HS-27A (cell line): Measurements from ENCODE around the gene SLC50A1.
A peak's percentile ranks its signal among the peaks of the same experiment; 100 is the strongest.
"Not testable (repeated sequence)": the region's sequence is repeated elsewhere in the genome, so short reads cannot be mapped to it uniquely, and the experiment has no call there.

Experiments used
- DNase-seq: peaks from one replicate; pipeline ENCODE4 v3.0.0-alpha.2; 2012; ENCODE audit warnings: low read depth, missing footprints

The SLC50A1 gene

DNA sequence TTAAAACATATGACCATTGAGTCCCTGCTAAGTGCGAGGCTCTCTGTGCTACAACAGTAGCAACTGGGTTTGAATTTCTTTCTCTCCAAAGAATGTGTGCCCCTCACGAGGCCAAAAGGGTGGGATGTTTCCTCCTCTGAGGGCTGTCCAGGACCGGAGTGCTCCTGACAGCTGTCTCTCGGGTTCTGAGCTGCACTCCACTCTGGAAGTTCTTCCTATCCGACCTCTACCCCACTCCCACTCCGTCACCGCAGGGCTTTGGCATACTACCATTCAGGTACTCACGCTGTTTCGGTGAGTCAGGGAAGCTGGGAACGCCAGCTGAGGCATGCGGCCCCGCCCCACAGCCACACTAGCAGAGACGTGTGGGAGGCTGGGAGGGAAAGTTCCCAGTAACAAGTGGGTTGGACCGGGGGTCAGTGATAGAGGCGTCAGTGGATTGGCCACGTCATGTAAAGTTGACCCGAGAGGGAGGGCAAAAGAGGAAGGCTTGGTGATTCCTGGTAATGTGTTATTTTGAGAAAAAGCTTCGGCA, 705 bp upstream of the SLC50A1 start:
- peak; percentile 78 for DNase-seq

DNA sequence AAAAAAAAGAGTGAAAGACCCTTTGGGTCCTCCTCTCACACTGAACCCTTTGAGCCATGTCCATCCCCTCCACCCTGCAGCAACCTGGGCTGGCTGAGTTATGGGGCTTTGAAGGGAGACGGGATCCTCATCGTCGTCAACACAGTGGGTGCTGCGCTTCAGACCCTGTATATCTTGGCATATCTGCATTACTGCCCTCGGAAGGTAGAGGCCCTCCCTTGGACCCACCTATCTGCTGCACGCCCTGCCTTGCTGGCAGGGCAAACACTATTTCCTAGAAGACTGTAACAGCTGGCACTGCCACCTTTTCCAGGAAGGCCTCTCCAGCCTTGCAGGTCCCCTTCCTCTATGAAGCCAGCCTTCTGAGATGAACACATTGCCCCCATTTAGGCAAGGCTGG, 1.1 kb downstream of the SLC50A1 start:
- no peak for DNase-seq

- DNase-seq: no peak
Measured at GRCh38 chr1:155137154-155137949, 1.7 kb downstream of the SLC50A1 start.

DNA sequence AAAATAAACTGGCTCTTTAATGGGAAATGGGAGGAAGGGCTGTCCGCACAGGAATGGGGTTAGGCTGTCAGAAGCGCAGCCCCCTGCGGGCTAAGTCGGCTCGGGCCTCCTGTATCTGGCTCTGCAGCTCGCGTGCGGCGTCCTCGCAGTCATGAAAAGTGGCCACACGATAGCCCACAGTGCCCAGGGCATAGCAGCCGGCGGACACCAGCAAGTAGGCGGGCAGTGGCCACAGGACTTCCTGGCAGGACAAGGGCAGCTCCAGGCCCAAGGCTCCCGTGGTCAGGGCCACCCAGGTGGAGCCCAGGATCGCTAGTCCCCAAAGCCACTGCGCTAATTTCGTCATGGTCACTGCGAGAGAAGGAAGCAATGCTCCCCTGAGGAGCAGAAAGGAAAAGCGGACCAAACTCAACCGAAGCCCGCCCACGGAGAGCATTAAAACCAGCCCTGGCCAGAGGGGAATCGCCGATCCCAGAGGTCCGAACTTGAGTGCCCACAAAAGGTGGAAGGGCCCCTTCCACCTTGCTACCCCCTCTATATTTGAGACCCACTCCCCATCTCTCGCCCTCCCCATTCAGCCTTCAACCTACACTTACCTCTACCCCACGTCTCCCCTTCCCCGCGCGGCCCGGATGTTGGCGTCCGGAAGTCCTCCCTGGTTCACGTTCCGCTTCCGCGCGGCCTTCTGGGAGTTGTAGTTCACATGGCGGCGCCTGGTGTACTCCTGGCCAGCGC, 4.4 kb downstream of the SLC50A1 start, which contains the start of gene DPM3:
DPM3 (minus strand) TSS at position 637 of the 735 bp plus-strand sequence; CDS start at position 346, 291 bp downstream.
- DNase-seq: peak; percentile 40

DNA sequence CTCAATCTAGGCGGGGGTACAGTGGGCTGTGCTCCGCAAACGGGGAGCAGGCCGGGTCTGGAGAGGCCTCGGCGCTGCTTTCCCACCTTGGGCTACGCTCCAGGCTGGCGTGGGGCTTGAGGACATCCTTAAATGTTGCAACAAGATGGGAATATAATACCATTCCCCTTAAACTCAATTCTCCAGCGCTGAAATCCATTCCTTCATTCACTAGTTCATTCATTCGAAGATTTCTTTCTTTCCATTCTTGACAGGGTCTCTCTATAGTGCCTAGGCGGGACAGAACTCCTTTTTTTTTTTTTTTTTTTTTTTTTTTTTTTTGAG, 4.9 kb downstream of the SLC50A1 start:
- no peak for DNase-seq

- DNase-seq: no peak
Measured at GRCh38 chr1:155141749-155142148, 6.1 kb downstream of the SLC50A1 start.

GRCh38 chr1:155145491-155145890, 9.8 kb downstream of the SLC50A1 start:
- no peak for DNase-seq

DNA sequence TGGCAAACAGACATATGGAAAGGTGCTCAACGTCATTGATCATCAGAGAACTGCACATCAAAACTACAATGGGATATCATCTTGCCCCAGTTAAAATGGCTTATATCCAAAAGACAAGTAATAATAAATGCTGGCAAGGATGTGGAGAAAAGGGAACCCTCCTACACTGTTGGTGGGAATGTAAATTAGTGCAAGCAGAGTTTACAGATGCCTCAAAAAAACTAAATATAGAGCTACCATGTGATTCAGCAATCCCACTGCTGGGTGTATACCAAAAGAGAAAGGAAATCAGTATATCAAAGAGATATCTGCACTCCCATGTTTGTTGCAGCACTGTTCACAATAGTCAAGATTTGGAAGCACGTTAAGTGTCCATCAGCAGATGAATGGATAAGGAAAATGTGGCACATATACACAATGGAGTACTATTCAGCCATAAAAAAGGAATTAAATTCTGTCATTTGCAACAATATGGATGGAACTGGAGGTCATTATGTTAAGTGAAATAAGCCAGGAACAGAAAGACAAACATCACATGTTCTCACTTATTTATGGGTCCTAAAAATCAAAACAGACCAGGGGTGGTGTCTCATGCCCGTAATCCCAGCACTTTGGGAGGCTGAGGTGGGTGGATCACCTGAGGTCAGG, 20.5 kb downstream of the SLC50A1 start:
- DNase-seq: not testable (repeated sequence)

DNA sequence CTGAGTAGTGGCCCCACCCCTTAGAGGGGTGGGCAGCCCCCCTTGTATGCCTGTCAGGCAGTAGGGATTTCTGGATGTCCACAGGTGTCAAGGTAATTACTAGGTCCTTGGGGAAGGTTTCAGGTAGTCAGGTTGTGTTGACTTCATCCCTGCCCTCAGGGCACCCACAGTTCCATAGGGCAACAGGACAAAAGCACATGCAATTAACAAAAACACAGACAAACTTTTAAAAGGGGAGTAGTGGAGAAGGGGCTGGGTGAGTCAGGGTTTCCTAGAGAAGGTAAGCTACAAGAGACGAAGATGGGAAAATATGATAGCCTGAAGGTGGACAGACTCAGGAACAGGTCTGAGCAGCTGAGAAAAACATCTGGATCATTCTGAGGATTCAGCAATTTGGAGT, 23.3 kb downstream of the SLC50A1 start:
- DNase-seq: no peak

DNA sequence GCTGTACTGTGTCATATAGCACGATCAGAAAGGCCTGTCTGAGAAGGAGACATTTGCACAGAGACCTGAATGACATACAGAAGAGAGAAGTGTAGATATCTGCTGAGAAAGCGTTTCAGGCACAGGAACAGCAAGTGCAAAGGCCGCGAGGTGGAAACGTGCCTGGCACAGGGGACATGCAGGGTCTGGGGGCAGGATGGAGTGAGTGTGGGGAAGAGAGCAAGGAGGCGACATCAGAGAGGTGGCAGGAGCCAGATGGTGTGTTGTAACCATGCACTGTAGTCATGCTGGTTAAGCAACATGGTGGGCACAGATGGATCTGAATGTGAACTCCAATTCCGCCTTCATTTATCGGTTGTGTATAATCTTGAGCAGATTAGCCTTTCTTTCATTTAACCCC, 24.5 kb downstream of the SLC50A1 start:
- no peak for DNase-seq

DNA sequence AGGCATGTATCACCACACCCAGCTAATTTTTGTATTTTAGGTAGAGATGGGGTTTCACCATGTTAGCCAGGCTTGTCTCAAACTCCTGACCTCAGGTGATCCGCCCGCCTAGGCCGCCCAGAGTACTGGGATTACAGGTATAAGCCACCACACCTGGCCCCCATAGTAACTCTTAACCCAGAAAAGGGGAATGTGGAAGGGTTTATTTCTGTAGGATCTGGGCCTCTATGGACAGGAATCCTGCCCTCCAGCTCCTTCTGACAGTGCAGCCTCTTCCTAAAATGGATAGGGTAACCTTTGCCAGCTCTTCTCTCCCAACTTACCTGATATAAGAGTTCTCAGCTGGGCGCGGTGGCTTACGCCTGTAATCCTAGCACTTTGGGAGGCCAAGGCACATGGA, 27.0 kb downstream of the SLC50A1 start:
- DNase-seq: not testable (repeated sequence)

GRCh38 chr1:155163785-155164184, 28.1 kb downstream of the SLC50A1 start:
- DNase-seq: not testable (repeated sequence)

DNA sequence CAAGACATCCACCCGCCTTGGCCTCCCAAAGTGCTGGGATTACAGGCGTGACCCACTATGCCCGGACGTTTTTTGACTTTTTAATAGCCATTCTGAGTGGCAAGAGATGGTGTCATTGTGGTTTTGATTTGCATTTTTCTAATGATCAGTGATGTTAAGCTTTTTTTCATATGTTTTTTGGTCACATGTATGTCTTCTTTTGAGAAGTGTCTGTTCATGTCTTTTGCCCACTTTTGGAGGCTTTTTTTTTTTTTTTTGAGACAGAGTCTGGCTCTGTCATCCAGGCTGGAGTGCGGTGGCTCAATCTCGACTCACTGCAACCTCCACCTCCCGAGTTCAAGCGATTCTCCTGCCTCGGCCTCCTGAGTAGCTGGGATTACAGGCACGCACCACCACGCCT, 29.0 kb downstream of the SLC50A1 start:
- not testable (repeated sequence) for DNase-seq

- DNase-seq: no peak
Measured at GRCh38 chr1:155166051-155166470, 30.4 kb downstream of the SLC50A1 start.

DNA sequence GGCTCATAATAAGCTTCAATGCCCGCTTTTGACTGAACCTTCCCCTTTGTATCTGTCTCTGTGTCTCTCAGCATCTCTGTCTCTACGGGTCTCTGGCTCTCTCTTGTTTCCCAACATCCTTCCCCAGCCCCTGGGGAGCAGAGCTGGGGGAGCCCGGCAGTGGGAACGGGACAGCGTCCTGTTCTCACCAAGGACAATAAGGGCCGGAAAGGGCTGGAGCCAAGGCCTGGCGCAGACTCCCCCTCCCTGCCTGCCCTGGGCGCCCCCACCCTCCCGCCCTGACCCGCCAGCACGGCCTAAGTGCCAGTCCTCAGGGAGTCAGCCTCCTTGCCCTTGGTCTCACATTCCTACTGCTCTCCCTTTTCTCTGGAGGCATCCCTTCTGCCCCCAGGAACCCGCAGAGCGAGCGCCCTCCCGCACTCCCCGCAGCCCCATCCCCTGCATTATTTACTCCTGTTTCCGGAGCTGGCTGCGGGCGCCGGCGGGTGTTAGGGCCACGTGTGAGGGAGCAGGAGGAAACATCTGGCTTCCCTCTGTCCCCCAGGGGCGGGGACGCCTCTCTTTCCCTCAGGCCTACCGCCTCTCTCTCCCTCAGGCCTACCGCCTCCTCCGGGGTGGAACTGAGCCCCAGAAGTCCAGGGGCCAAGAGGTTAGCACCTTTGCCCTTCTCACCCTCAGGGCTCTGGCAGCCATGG, 31.0 kb downstream of the SLC50A1 start:
- no peak for DNase-seq

DNA sequence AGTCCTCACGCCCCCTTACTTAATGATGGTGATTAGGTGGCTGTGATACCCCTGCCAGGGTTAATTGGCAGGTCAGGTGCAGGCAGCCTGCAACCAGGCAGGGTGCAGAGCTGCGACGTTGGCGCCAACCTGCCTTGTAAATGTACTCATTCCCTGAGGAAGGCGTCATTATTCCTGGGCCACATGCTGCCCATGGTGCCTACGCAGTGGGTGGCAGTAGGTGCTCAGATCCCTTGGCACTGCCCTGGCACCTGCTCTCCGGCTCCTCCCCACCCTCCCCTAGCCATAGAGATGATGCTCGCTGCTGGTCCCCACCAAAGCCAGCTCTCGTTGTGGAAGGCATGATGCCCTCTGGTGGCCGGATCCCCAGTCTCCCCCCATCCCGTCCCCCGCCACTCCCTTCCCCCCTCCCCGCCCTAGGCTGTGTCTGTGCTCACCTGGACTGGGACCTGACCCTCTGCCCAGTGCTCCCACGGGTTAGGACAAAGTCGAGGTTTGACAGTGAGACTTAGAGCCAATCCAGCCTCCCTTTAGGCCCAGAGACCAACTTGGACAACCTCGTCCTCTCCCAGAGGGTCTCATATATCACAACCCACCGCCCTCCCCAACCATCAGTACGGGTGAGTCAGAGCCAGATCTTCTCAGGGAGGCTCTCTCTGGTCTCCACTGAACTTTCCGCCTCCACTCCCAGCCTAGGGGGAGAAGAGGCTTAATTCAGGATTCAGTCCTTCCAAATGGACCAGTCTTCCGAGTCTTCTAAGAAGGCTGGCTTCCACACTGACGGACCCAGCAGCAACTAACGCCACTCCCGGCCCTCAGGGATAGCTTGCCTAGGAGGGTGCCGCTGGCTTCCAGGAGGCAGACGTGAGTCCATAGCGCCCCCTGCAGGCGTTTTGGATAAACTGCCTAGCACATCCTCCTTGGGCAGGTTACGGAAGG, 31.8 kb downstream of the SLC50A1 start:
- DNase-seq: peak; percentile 54

DNA sequence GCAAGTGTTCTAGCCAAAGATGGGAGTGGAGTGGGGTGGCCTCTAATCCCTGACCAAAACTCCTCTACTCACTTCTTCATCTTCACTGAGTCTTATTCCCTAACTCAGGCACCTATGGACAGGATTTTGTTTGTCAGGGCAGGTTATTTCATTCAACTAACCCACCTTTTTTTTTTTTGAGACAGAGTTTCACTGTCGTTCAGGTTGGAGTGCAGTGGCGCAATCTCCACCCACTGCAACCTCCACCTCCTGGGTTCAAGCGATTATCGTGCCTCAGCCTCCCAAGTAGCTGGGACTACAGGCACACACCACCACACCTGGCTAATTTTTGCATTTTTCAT, 32.4 kb downstream of the SLC50A1 start:
- not testable (repeated sequence) for DNase-seq

DNA sequence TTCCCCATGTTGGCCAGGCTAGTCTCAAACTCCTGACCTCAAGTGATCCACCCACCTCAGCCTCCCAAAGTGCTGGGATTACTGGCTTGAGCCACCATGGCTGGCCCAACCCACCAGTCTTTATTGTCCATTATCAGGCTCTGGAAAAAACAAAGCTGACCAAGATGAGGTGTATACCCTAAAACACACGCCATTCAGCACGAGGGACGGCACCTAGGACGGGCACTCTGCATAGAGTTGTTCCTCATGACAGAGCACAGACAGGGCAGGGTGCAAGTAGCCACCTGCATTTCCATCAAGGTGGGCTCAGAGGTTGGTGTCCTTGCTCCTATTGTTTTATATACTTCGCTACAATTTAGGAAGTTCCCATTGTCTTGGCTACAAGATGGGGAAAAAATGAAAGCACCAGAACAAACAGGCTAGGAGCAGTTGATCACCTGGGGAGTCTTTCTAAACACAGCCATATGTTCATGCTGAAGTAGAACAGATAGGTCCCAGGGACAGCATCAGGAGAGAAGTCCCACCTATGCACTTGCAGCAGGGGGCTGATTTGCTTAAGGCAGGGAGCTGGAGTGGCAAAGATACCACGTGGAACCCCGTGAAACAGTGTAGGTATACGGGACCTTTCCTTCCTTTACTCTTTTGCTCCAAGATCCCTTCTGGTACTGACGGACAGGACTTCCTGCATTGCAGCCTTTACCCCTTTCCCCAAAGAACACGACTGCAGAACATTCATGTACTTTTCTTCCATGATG, 33.0 kb downstream of the SLC50A1 start:
- no peak for DNase-seq

DNA sequence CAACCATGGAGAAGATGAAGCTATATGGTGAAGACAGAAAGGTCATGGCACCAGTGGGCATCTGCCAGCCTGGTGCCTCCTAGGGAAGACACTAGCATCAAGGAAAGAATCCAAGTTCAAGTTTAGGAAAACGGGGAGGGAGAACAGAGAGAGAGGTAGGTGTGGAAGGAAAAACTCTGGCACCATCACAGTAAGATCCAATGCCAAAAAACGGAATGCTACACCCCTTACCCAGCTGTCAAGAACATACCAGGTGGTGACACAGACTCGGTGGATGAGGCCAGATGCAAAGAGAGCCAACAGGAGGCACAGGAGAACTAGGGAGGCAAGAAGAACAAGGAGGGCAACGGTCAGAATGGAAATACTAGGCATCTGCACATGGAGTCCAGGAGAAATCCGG, 33.9 kb downstream of the SLC50A1 start:
- no peak for DNase-seq

DNA sequence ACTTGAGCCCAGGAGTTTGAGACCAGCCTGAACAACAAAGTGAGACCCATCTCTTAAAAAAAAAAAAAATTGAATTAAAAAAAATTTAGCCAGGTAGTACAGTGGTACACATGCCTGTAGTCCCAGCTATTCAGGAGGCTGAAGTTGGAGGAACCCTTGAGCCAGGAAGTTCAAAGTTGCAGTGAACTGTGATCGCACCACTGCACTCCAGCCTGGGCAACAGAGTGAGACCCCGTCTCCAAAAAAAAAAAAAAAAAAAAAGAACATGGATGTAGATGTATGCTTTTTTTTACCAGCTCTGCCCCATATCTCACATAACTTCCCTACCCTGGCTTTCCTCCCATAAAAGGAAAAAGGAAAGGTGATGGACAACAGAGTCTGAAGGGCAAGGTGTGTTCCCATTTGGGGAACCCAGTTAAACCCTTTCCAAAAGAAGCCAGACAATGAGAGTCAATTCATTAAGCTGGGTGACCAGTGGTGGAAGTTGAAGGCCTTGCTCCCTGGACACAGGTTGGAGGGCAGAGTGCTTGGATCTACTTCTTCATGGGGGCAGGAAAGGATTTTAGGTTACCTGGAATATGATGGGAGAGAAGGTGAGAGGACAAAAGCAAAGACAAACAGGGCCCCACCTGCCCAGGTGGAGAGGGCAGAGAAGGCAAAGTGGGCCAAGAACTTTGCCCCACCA, 34.6 kb downstream of the SLC50A1 start:
- no peak for DNase-seq
